PC-3 (cell line): ENCODE measurements around the gene ZYX. TPM values are rescaled to one million over a fixed set of nuclear protein-coding genes. Genes with fewer than 3 reads are reported as not detected.

Experiments
- ATAC-seq: fragments of 200-7000 bp; cut with Tn5 transposase; 2 replicates; pipeline ENCODE4 v1.9.1; 2020; ENCODE audit warnings: mild to moderate bottlenecking, moderate library complexity
- BruUV-seq: library from RNA; stranded (reverse); fragments of 400-500 nt; replicated peaks from 2 replicates; lab custom pipeline; 2021; lab: Mats Ljungman, UMichigan
- CTCF ChIA-PET: fragments of 300-600 bp; sonication (Branson Sonifier 250); formaldehyde crosslinking; loops from one replicate; lab custom pipeline; 2022; ENCODE audit warnings: antibody characterized with exemption; lab: Charles Lee
- POLR2A ChIA-PET: fragments of 300-600 bp; sonication (Branson Sonifier 250); formaldehyde crosslinking; loops from one replicate; lab custom pipeline; 2022; ENCODE audit warnings: antibody characterized with exemption; ENCODE audit not compliant: unreplicated experiment; lab: Charles Lee
- DNase-seq: peaks from one replicate; pipeline ENCODE4 v3.0.0-alpha.2; 2015
- H2AFZ ChIP-seq: fragments of 300-600 bp; sonication (generic); 2 replicates; pipeline ENCODE4 v1.6.0; 2016; ENCODE audit warnings: antibody characterized with exemption, low read length
- H3F3A ChIP-seq: fragments of 300-600 bp; sonication (generic); one replicate; pipeline ENCODE4 v1.6.0; 2017; ENCODE audit warnings: antibody characterized with exemption, low read length, control low read depth, mild to moderate bottlenecking; ENCODE audit not compliant: unreplicated experiment
- H3K27ac ChIP-seq: fragments of 300-600 bp; sonication (generic); 2 replicates; pipeline ENCODE4 v1.5.1; 2016; ENCODE audit warnings: mild to moderate bottlenecking, low read length
- H3K27me3 ChIP-seq: fragments of 300-600 bp; sonication (generic); 2 replicates; pipeline ENCODE4 v1.6.1; 2016; ENCODE audit warnings: low read length, mixed read lengths
- H3K36me3 ChIP-seq: fragments of 300-600 bp; sonication (generic); 2 replicates; pipeline ENCODE4 v1.6.1; 2016; ENCODE audit warnings: low read depth, mixed run types, low read length, mixed read lengths
- H3K4me1 ChIP-seq: fragments of 300-600 bp; sonication (generic); 2 replicates; pipeline ENCODE4 v1.5.1; 2016; ENCODE audit warnings: low read length; ENCODE audit not compliant: insufficient read depth
- H3K4me2 ChIP-seq: fragments of 300-600 bp; sonication (generic); 2 replicates; pipeline ENCODE4 v1.6.0; 2016; ENCODE audit warnings: low read length
- H3K4me3 ChIP-seq: fragments of 300-600 bp; sonication (generic); 2 replicates; pipeline ENCODE4 v1.5.1; 2016; ENCODE audit warnings: mild to moderate bottlenecking, low read length, mixed read lengths
- H3K79me2 ChIP-seq: fragments of 300-600 bp; sonication (generic); 2 replicates; pipeline ENCODE4 v1.6.1; 2017; ENCODE audit warnings: low read length, mixed read lengths
- H3K9ac ChIP-seq: fragments of 300-600 bp; sonication (generic); 2 replicates; pipeline ENCODE4 v1.6.0; 2016; ENCODE audit warnings: mild to moderate bottlenecking, low read length
- H3K9me2 ChIP-seq: fragments of 300-600 bp; sonication (generic); replicated peaks from 2 replicates; pipeline ENCODE4 v1.6.1; 2016; ENCODE audit warnings: mixed run types, low read length, mixed read lengths
- H3K9me3 ChIP-seq: fragments of 300-600 bp; sonication (generic); 2 replicates; pipeline ENCODE4 v1.6.1; 2016; ENCODE audit warnings: low read length, mixed read lengths
- H4K20me1 ChIP-seq: fragments of 300-600 bp; sonication (generic); 2 replicates; pipeline ENCODE4 v1.6.1; 2016; ENCODE audit warnings: low read length, mixed read lengths
- CTCF ChIP-seq: fragments of 300-600 bp; sonication (generic); conservative IDR thresholded peaks from 2 replicates; pipeline ENCODE4 v1.5.1; 2017; ENCODE audit warnings: antibody characterized with exemption, low read depth, mild to moderate bottlenecking, low read length
- EZH2 ChIP-seq: fragments of 300-600 bp; sonication (generic); IDR thresholded peaks from one replicate; pipeline ENCODE4 v1.6.1; 2017; ENCODE audit warnings: antibody characterized with exemption, mild to moderate bottlenecking, low read length; ENCODE audit not compliant: unreplicated experiment
- EZH2phosphoT487 ChIP-seq: fragments of 300-600 bp; sonication (generic); IDR thresholded peaks from 2 replicates; pipeline ENCODE4 v1.6.1; 2018; ENCODE audit warnings: mild to moderate bottlenecking, antibody characterized with exemption, low read length, borderline replicate concordance
- intact Hi-C: fragments of 100-400 bp; cut with micrococcal nuclease; formaldehyde crosslinking; loops from 2 replicates; pipeline ENCODE4 v1.9.0; 2023
- total RNA-seq: library from RNA; depleted of rRNA; stranded (reverse); fragments of >200 nt; gene quantifications from 2 replicates; pipeline ENCODE4 v1.2.3, GENCODE V29; 2014

Gene ZYX
- total RNA-seq, 1 experiment from 2014 or later: 108 TPM

- Histone ChIP-seq H3F3A (no peaks in the 10 kb centered on the region), H3K27ac (no peak overlapping the region), H3K9me2 (no peaks in the 10 kb centered on the region), H4K20me1 (no peaks in the 10 kb centered on the region), H2AFZ (no peak overlapping the region), H3K4me1 (peaks cover 41% of the 10 kb centered on the region), H3K4me3 (no peak overlapping the region), H3K79me2 (no peaks in the 10 kb centered on the region), H3K36me3 (no peaks in the 10 kb centered on the region), H3K4me2 (no peak overlapping the region), H3K9me3 (no peaks in the 10 kb centered on the region), H3K27me3 (no peaks in the 10 kb centered on the region), H3K9ac (no peak overlapping the region)
- DNase-seq (no peak), ATAC-seq (no peak)
- intact Hi-C loops: no loop called here
- ChIA-PET POLR2A (no interaction called here), CTCF (interaction anchor here (0.6 kb wide), 1 partner anchor 29 kb away, joined by 4 read pairs; no protein-coding TSS in a partner anchor)
- TF ChIP-seq EZH2phosphoT487 (no peak), CTCF (no peak), EZH2 (no peak)
- no TSS peak for BruUV-seq
Measured at GRCh38 chr7:143369678-143370651, 11.2 kb upstream of the ZYX start.

- Histone ChIP-seq H3K9me2 (no peaks in the 10 kb centered on the region), H3K36me3 (no peaks in the 10 kb centered on the region), H3K4me1 (peaks cover 50% of the 10 kb centered on the region), H3K27ac (peak overlapping the region; percentile 42), H3K27me3 (no peaks in the 10 kb centered on the region), H2AFZ (no peak overlapping the region), H3F3A (no peaks in the 10 kb centered on the region), H3K9ac (no peak overlapping the region), H3K9me3 (no peaks in the 10 kb centered on the region), H3K79me2 (no peaks in the 10 kb centered on the region), H3K4me3 (no peak overlapping the region), H4K20me1 (no peaks in the 10 kb centered on the region), H3K4me2 (no peak overlapping the region)
- POLR2A ChIA-PET: interaction anchor here (0.6 kb wide), 2 partner anchors 38 to 71 kb away, joined by 5 to 8 read pairs; no protein-coding TSS in a partner anchor
- BruUV-seq: no TSS peak
- CTCF ChIA-PET: interaction anchor here (0.6 to 0.7 kb wide), 3 partner anchors 8 to 536 kb away, joined by 3 to 6 read pairs (median 4); no protein-coding TSS in a partner anchor
- intact Hi-C loops: loop anchor here (2.0 kb wide), 1 partner anchor 131 kb away; no protein-coding TSS in a partner anchor
- ATAC-seq (peak; percentile 19), DNase-seq (peak; percentile 81)
- TF ChIP-seq EZH2 (no peak), EZH2phosphoT487 (no peak), CTCF (peak; percentile 52)
Measured at GRCh38 chr7:143372070-143372469, 9.1 kb upstream of the ZYX start.
